Activated CD4-positive, CD25-positive, alpha-beta regulatory T cell (primary cell): ENCODE data around the gene RNF5.
"Not testable (repeated sequence)": the region's sequence is repeated elsewhere in the genome, so short reads cannot be mapped to it uniquely, and the experiment has no call there.

Source experiments
- DNase-seq, 4 experiments: peaks; one replicate each; lab custom pipeline; 2025; lab: John Stamatoyannopoulos, UW

Gene RNF5

DNA sequence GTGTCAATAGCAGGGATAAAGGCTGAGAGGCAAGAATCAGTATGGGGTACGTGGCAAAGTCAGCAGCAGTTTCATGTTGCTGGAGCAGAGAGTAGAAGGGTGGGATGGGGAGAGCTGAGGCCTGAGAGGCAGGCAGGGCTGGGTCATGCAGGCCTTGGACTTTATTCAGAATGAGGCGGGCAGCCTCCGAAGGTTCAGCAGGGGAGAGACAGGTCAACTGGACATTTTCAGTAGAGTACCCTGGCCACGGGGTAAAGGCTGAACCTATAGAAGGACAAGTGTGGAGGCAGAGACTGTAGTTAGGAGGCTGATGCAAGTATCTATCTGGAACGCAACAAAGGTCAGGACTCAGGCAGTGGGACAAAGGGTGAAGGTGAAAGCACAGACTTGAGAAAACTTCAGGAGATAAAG, 32.0 kb downstream of the RNF5 start:
- DNase-seq: no peak

DNA sequence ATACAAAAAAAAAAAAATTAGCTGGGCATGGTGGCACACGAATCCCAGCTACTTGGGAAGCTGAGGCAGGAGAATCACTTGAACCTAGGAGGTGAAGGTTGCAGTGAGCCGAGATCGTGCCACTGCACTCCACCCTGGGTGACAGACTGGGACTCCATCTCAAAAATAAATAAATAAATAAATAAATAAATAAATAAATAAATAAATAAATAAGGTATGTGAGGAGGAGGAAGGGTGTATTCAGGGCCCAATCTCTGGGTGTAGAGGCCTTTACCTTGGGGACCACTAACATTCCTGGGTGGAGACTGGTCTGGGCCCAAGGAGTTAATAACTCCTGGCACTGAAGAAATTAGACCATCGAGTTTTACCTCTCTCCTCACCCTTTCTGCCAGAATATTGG, 33.2 kb downstream of the RNF5 start:
- not testable (repeated sequence) for DNase-seq

DNA sequence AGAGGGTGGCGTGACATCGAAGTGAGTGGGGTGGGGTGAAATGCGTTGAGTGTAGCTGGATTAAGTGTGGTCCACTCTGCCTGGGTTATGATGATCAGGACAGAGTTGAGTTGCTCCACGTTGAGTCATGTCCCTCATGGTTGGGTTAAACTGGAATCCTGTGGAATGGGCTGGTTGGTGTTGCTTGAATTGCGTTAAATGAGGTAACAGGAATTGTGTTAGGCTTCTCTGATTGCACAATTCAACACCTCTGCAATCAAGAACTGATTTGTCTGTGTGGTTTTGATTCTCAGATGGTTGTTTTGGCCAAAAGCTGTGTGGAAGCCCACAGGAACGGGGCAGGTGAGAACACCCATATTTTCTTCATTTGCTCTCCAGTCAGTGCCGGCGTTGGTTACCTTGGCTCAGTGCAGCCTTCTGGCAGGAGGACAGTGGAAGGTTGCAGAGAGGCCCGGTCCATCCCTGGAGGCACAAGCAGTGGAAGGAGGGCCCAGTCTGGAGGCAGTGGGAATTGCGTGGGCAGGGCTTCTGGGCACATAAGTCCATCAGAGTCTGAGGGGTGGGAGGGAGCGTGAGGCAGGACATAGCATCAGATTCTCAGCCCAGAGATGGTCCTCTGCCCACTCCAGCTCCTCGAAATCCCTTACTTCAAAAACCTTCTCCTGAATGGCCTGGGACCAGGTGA, 34.0 kb downstream of the RNF5 start:
- DNase-seq: no peak

GRCh38 chr6:32213649-32214048, 35.4 kb downstream of the RNF5 start:
- no peak for DNase-seq

GRCh38 chr6:32214126-32214525, 35.9 kb downstream of the RNF5 start:
- no peak for DNase-seq

DNA sequence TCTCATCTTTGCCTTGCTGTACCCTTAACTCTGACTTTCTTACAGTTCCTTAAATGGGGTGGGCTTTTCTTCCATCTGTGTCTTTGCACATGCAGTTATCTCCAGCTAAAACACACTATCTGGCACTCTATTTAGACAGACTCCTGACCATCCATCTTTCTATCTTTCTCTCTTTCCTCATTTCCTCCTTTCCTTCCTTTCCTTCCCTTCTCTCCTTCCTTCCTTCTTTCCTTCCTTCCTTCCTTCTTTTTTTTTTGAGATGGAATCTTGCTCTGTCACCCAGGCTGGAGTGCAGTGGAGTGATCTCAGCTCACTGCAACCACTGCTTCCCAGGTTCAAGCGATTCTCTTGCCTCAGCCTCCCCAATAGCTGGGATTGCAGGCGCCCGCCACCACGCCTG, 37.4 kb downstream of the RNF5 start:
- no peak for DNase-seq

DNA sequence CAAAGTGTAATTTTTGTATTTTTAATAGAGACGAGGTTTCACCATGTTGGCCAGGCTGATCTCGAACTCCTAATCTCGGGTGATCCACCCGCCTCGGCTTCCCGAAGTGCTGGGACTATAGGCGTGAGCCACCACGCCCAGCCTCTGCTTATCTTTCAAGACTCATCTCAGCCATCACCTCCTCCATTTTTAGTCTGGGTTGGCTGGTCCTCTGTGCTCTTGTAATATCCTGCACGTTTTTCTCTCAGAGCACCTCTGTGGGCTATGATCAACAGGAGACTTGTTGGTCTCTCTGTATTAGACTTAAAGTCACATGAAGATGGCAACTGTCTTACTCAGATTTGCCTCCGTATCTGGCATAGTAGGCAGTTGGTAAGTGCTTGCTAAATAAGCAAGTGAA, 38.1 kb downstream of the RNF5 start:
- DNase-seq: no peak

DNA sequence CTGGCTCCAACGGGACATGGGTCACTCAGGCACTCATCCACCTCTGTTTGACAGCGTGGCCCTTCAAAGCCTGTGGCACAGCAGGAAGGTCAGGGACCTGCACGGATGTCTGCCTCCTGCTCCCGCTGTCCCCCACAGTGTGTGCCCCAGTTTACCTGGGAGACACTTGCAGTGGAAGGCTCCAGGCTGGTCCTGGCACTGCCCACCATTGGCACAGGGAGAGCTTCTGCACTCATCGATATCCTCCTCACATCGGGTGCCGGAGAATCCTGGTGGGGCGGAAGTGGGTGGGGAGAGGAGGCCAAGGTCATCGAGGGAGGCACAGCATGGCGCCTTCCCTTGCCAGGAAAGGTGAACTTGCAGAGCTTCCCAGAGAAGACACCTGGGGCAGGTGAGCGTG, 38.8 kb downstream of the RNF5 start:
- no peak for DNase-seq

GRCh38 chr6:32218167-32218566, 40.0 kb downstream of the RNF5 start:
- no peak for DNase-seq

DNA sequence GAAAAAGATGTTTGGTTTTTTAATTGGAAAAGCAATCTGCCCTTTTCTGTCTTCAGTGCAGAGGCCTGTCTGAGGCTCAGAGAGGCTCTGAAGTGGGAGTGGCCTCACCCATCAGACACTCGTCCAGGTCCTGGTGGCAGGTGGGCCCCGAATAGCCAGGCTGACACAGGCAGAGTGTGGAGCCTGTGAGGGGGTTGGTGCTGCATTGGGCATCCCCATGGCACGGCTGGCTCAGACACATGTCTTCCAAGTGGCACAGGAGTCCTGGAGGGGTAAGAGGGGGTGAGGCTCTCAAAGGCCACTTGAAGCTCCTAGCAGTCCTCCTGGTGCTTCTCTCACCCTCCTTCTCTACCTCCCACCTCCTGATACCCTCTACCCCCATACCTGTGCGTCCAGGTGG, 41.8 kb downstream of the RNF5 start:
- DNase-seq: no peak

GRCh38 chr6:32222333-32223230, 44.4 kb downstream of the RNF5 start:
- DNase-seq: no peak

- no peak for DNase-seq
These were observed 45.3 kb downstream of the RNF5 start, which contains the start of gene NOTCH4 for GRCh38 chr6:32223258-32224235. Gene NOTCH4, minus strand, starts transcription at chr6:32224067. Its CDS starts 139 bp downstream, at chr6:32223928.

DNA sequence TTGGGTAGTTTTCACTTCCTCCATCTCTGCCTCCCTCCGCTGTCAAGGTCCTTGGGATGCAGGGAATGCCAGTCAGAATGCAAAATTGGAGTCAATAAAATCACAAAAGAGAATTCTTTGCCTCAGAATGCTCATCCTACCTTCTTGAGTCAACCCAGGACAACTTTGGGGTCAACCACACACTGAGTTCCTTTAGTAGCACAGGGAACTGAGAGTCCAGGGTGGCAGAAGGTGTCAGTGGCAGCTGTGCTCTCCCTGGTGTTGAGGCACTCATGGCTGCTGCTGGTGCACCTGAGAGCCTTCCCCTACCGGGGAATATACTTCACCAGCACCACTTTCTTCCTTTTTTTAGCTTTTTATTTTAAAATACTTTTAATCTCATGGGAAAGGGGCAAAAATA, 46.5 kb downstream of the RNF5 start:
- no peak for DNase-seq

GRCh38 chr6:32226434-32226833, 48.2 kb downstream of the RNF5 start:
- no peak for DNase-seq
